Endothelial cell of umbilical vein (primary cell): ENCODE data around the gene CACNA1E. TPM values are rescaled to one million over a fixed set of nuclear protein-coding genes. Genes with fewer than 3 reads are reported as not detected.

Experiments
- BruUV-seq: library from RNA; stranded (reverse); fragments of 400-500 nt; replicated peaks from 2 replicates; lab custom pipeline; 2021; lab: Mats Ljungman, UMichigan
- CTCF ChIA-PET: fragments of 300-600, 350-600 bp; sonication (Branson Sonifier 250); formaldehyde crosslinking; loops from one replicate; lab custom pipeline; 2021; ENCODE audit warnings: antibody characterized with exemption, inconsistent platforms; lab: Charles Lee
- POLR2A ChIA-PET: fragments of 300-600, 350-600 bp; sonication (Branson Sonifier 250); formaldehyde crosslinking; loops from one replicate; lab custom pipeline; 2021; ENCODE audit warnings: antibody characterized with exemption, inconsistent platforms; lab: Charles Lee
- DNase-seq: peaks from one replicate; pipeline ENCODE4 v3.0.0-alpha.2; 2011; ENCODE audit warnings: low read depth, low spot score
- FAIRE-seq: peaks from 2 replicates; lab custom pipeline; 2011; peaks lifted over from hg19 to GRCh38; lab: Jason Lieb, UNC
- H2AFZ ChIP-seq: 2 replicates; pipeline ENCODE4 v1.6.0; 2012; ENCODE audit warnings: low read depth, low read length, control low read depth, inconsistent platforms
- H3K27ac ChIP-seq: 2 replicates; pipeline ENCODE4 v1.5.1; 2011; ENCODE audit warnings: low read depth, mild to moderate bottlenecking, control low read depth, low read length, moderate library complexity; ENCODE audit not compliant: insufficient read depth
- H3K27me3 ChIP-seq, 2 experiments: 2 replicates each; pipeline versions ENCODE4 v1.6.0 to v1.6.1; 2011; ENCODE audit warnings: low read length in 2 of 2, mixed read lengths in 1 of 2; ENCODE audit not compliant: control insufficient read depth in 2 of 2, insufficient read depth in 2 of 2
- H3K36me3 ChIP-seq, 2 experiments: 2 replicates in 1 of 2; 3 replicates in 1 of 2; pipeline ENCODE4 v1.5.1; 2011; ENCODE audit warnings: low read length in 2 of 2, mild to moderate bottlenecking in 1 of 2, moderate library complexity in 1 of 2; ENCODE audit not compliant: control insufficient read depth in 2 of 2, insufficient read depth in 2 of 2; ENCODE audit errors: extremely low read depth in 1 of 2
- H3K4me1 ChIP-seq: 3 replicates; pipeline ENCODE4 v1.5.1; 2011; ENCODE audit warnings: mild to moderate bottlenecking, low read length; ENCODE audit not compliant: control insufficient read depth, insufficient read depth; ENCODE audit errors: extremely low read depth
- H3K4me2 ChIP-seq: 2 replicates; pipeline ENCODE4 v1.6.1; 2011; ENCODE audit warnings: low read length, control low read depth, mixed read lengths; ENCODE audit not compliant: insufficient read depth
- H3K4me3 ChIP-seq, 3 experiments: fragments of 200-600 bp in 1 of 3; sonication (generic), shearing (Covaris generic) in 1 of 3; replicated peaks in 1 of 3; 2 replicates each; pipeline ENCODE4 v1.5.1; 2011 to 2016; ENCODE audit warnings: control low read depth in 3 of 3, low read length in 3 of 3, mild to moderate bottlenecking in 2 of 3, inconsistent platforms in 1 of 3, low read depth in 1 of 3, moderate library complexity in 1 of 3; ENCODE audit not compliant: insufficient read depth in 1 of 3
- H3K79me2 ChIP-seq: 2 replicates; pipeline ENCODE4 v1.6.0; 2012; ENCODE audit warnings: low read length, inconsistent platforms; ENCODE audit not compliant: control insufficient read depth, insufficient read depth
- H3K9ac ChIP-seq: replicated peaks from 2 replicates; pipeline ENCODE3; 2011; ENCODE audit warnings: low read length, control low read depth; ENCODE audit not compliant: insufficient read depth; ENCODE audit errors: extremely low read depth
- H3K9me1 ChIP-seq: replicated peaks from 3 replicates; pipeline ENCODE4 v1.6.0; 2011; ENCODE audit warnings: mild to moderate bottlenecking, low read length; ENCODE audit not compliant: control insufficient read depth, insufficient read depth; ENCODE audit errors: extremely low read depth
- H3K9me3 ChIP-seq: replicated peaks from 2 replicates; pipeline ENCODE4 v1.5.1; 2012; ENCODE audit warnings: low read length, inconsistent platforms; ENCODE audit not compliant: control insufficient read depth, insufficient read depth
- H4K20me1 ChIP-seq: replicated peaks from 2 replicates; pipeline ENCODE3; 2011; ENCODE audit warnings: mild to moderate bottlenecking, low read length; ENCODE audit not compliant: control insufficient read depth, insufficient read depth; ENCODE audit errors: extremely low read depth
- CTCF ChIP-seq, 2 donors: IDR thresholded peaks; 1 replicate in 1 of 2; 2 replicates in 1 of 2; pipeline ENCODE4 v1.5.1; 2011; ENCODE audit warnings: low read length in 2 of 2, mild to moderate bottlenecking in 2 of 2, moderate library complexity in 2 of 2, control low read depth in 1 of 2, inconsistent platforms in 1 of 2, low read depth in 1 of 2; ENCODE audit not compliant: insufficient read depth in 1 of 2; ENCODE audit errors: extremely low read depth in 1 of 2
- EZH2 ChIP-seq: IDR thresholded peaks from 2 replicates; pipeline ENCODE4 v1.6.1; 2012; ENCODE audit warnings: borderline replicate concordance, low read depth, mild to moderate bottlenecking, moderate library complexity, low read length, inconsistent platforms; ENCODE audit not compliant: severe bottlenecking
- FOS ChIP-seq: IDR thresholded peaks from 2 replicates; pipeline ENCODE4 v1.6.1; 2011; ENCODE audit warnings: mild to moderate bottlenecking, low read length, moderate library complexity, borderline replicate concordance; ENCODE audit not compliant: insufficient read depth
- GATA2 ChIP-seq: IDR thresholded peaks from 2 replicates; pipeline ENCODE4 v1.7.0; 2011; ENCODE audit warnings: low read depth, mild to moderate bottlenecking, moderate library complexity, mixed read lengths, low read length; ENCODE audit not compliant: insufficient read length, insufficient read depth
- JUN ChIP-seq: IDR thresholded peaks from 2 replicates; pipeline ENCODE4 v1.6.1; 2011; ENCODE audit warnings: borderline replicate concordance, low read depth; ENCODE audit not compliant: insufficient read length, insufficient read depth
- MAX ChIP-seq: IDR thresholded peaks from 2 replicates; pipeline ENCODE4 v1.6.1; 2011; ENCODE audit not compliant: insufficient read depth, insufficient read length
- MYC ChIP-seq: IDR thresholded peaks from one replicate; pipeline ENCODE4 v1.6.1; 2011; ENCODE audit warnings: mild to moderate bottlenecking, low read depth, low read length
- POLR2A ChIP-seq: IDR thresholded peaks from 2 replicates; pipeline ENCODE4 v1.6.1; 2012; ENCODE audit warnings: low read depth, mild to moderate bottlenecking, control low read depth, low read length
- POLR2AphosphoS5 ChIP-seq: IDR thresholded peaks from 2 replicates; pipeline ENCODE4 v1.6.1; 2012; ENCODE audit warnings: low read depth, mild to moderate bottlenecking, control low read depth, low read length, moderate library complexity; ENCODE audit not compliant: insufficient read depth
- dilution Hi-C: fragments of 300-500 bp; cut with MboI; formaldehyde crosslinking; loops from one replicate; pipeline ENCODE4 v1.15.0; 2019; ENCODE audit warnings: low sequenced_read_pairs; ENCODE audit not compliant: extremely low pct_ligation_motif_present
- intact Hi-C: fragments of 100-400 bp; cut with micrococcal nuclease; formaldehyde crosslinking; loops from one replicate; pipeline ENCODE4 v1.10.0; 2022
- polyA plus RNA-seq, 4 experiments: library from polyadenylated mRNA; depleted of rRNA in 3 of 4; stranded (reverse) in 3 of 4; unstranded in 1 of 4; fragments of >200 nt; gene quantifications; 2 replicates each; pipeline versions ENCODE4 v1.2.1 to v1.2.3, GENCODE V29; 2011 to 2012; ENCODE audit warnings: missing spikeins in 1 of 4
- total RNA-seq: library from RNA; stranded (reverse); gene quantifications from 2 replicates; pipeline ENCODE4 v1.2.3, GENCODE V29; 2021

Gene CACNA1E
- total and polyA plus RNA-seq, 2 donors (not counting 3 experiments of a cell fraction or from before 2014, with no cell fraction given) = not detected

- no peaks in the 10 kb centered on the region for H3K4me1 ChIP-seq
- TF ChIP-seq FOS = no peak
- no peak for TF ChIP-seq MAX
- no peak for TF ChIP-seq MYC
- no peak for TF ChIP-seq GATA2
- TF ChIP-seq CTCF (IDR thresholded peaks at IDR 0.05; ENCODE audit: extremely low read depth in 1 of 2, insufficient read depth in 1 of 2, low read depth in 1 of 2, low read length in 2 of 2) = no peak
- no peak for TF ChIP-seq POLR2AphosphoS5
- no peak for TF ChIP-seq EZH2
- no peak for TF ChIP-seq JUN
- no peak for TF ChIP-seq POLR2A
- H3K36me3 ChIP-seq = no peaks in the 10 kb centered on the region
- H4K20me1 ChIP-seq = no peaks in the 10 kb centered on the region
- no peaks in the 10 kb centered on the region for H3K79me2 ChIP-seq
- FAIRE-seq (no peak), DNase-seq (no peak)
- CTCF ChIA-PET = no interaction called here
- H3K27ac ChIP-seq = no peak overlapping the region
- H2AFZ ChIP-seq = no peak overlapping the region
- H3K27me3 ChIP-seq = no peaks in the 10 kb centered on the region
- H3K9ac ChIP-seq = no peak overlapping the region
- POLR2A ChIA-PET = no interaction called here
- H3K4me2 ChIP-seq = no peak overlapping the region
- no TSS peak for BruUV-seq
- no peaks in the 10 kb centered on the region for H3K9me3 ChIP-seq
- intact Hi-C loops = no loop called here
- H3K9me1 ChIP-seq = no peaks in the 10 kb centered on the region
- H3K4me3 ChIP-seq = no peak overlapping the region
- dilution Hi-C loops = no loop called here
Observed at GRCh38 chr1:181583598-181583997, 100.3 kb downstream of the CACNA1E start.
